Spleen (tissue), 11 donors: Measurements from ENCODE around the gene TNFSF8. TPM values are rescaled to one million over a fixed set of nuclear protein-coding genes. Genes with fewer than 3 reads are reported as not detected.
A peak's percentile ranks its signal among the peaks of the same experiment; 100 is the strongest.

Experiments
- DNase-seq: peaks from one replicate; pipeline ENCODE4 v3.0.0-alpha.2; 2020
- H3K27ac ChIP-seq, 8 donors: fragments of 200-600 bp; sonication (generic) in 7 of 8; 1 replicate in 4 of 8; 2 replicates in 4 of 8; pipeline versions ENCODE4 v1.5.0 to v1.8.0; 2016 to 2021; ENCODE audit warnings: inconsistent platforms in 4 of 8, mild to moderate bottlenecking in 4 of 8, moderate library complexity in 1 of 8
- H3K27me3 ChIP-seq, 7 donors: fragments of 200-600 bp; sonication (generic) in 6 of 7; replicated peaks in 1 of 7; 1 replicate in 4 of 7; 2 replicates in 3 of 7; pipeline versions ENCODE4 v1.5.0 to v1.8.0; 2016 to 2021; ENCODE audit warnings: inconsistent platforms in 3 of 7, mild to moderate bottlenecking in 1 of 7
- H3K36me3 ChIP-seq, 6 donors: fragments of 200-600 bp; sonication (generic) in 5 of 6; 1 replicate in 4 of 6; 2 replicates in 2 of 6; pipeline versions ENCODE4 v1.5.0 to v1.8.0; 2016 to 2021; ENCODE audit warnings: inconsistent platforms in 2 of 6
- H3K4me1 ChIP-seq, 6 donors: fragments of 200-600 bp; sonication (generic) in 5 of 6; 1 replicate in 3 of 6; 2 replicates in 3 of 6; pipeline versions ENCODE4 v1.5.0 to v1.8.0; 2016 to 2021; ENCODE audit warnings: inconsistent platforms in 3 of 6
- H3K4me3 ChIP-seq, 8 donors: fragments of 200-600 bp; sonication (generic) in 7 of 8; 1 replicate in 4 of 8; 2 replicates in 4 of 8; pipeline versions ENCODE4 v1.5.0 to v1.8.0; 2016 to 2021; ENCODE audit warnings: inconsistent platforms in 4 of 8, mild to moderate bottlenecking in 4 of 8, moderate library complexity in 2 of 8
- H3K9me3 ChIP-seq, 8 donors: fragments of 200-600 bp; sonication (generic) in 7 of 8; 1 replicate in 4 of 8; 2 replicates in 4 of 8; pipeline versions ENCODE4 v1.5.0 to v1.8.0; 2016 to 2021; ENCODE audit warnings: inconsistent platforms in 4 of 8
- CTCF ChIP-seq, 11 experiments: fragments of 200-600 bp in 7 of 11; fragments of 450-650 bp in 4 of 11; sonication (generic) in 4 of 11; IDR thresholded peaks in 8 of 11; conservative IDR thresholded peaks in 3 of 11; 1 replicate in 7 of 11; 2 replicates in 4 of 11; pipeline versions ENCODE4 v1.4.0 to v1.8.0; 2016 to 2021; ENCODE audit warnings: antibody characterized with exemption in 11 of 11, inconsistent platforms in 4 of 11, mild to moderate bottlenecking in 1 of 11
- POLR2A ChIP-seq, 3 donors: fragments of 450-650 bp; IDR thresholded peaks; one replicate each; pipeline ENCODE4 v1.5.1; 2017; ENCODE audit warnings: antibody characterized with exemption in 3 of 3, mild to moderate bottlenecking in 1 of 3
- POLR2AphosphoS5 ChIP-seq, 3 donors: sonication (generic); formaldehyde crosslinking; IDR thresholded peaks; one replicate each; pipeline ENCODE4 v1.5.1; 2017; ENCODE audit warnings: antibody characterized with exemption in 3 of 3
- whole genome bisulfite sequencing, 5 donors: extraction: QIAGEN DNeasy Blood & Tissue Kit in 3 of 5; methylation state at CpG; one replicate each; pipeline versions ENCODE4 v1.1.5 to v1.1.7; 2013 to 2018; 5-methylcytosine and 5-hydroxymethylcytosine counted together
- intact Hi-C: fragments of 100-400 bp; cut with DNase I; formaldehyde crosslinking; loops from one replicate; pipeline ENCODE4 v1.15.0; 2023; ENCODE audit warnings: low total_unique reads
- polyA plus RNA-seq, 3 donors: library from polyadenylated mRNA; stranded (reverse); fragments of 200-250 nt; gene quantifications; one replicate each; pipeline ENCODE4 v1.2.1, GENCODE V29; 2013
- total RNA-seq, 7 donors: library from RNA; depleted of rRNA in 3 of 7; stranded (reverse); fragments of >200 nt in 3 of 7; fragmentation: NEBNext Ultra II Directional in 4 of 7; extraction: Animal tissue kit (Norgen Biotek cat#: 25700) in 4 of 7; gene quantifications; one replicate each; pipeline versions ENCODE4 v1.1.0 to v1.2.1, GENCODE V29; 2016 to 2021
- donor health status: healthy with polysubstance abuse.
- donor health status: DM: no; HTN: no; CAD: no; lungs with moderate emphysema.
- donor health status: DM: no; HTN: no; CAD: no.
- donor health status: Bipolar disorder and iron deficiency.
- donor health status: healthy.
- donor health status: DM: no; HTN: no; CAD: no.
- donor health status: DM: yes; HTN: yes; CAD: no.

The TNFSF8 gene
- total and polyA plus RNA-seq, 10 donors = 4.8 to 42.7 (median 15.9) TPM

- H3K27ac ChIP-seq = peak overlapping the region in 5 of 8 donors; percentile 35 to 76 (median 60)
- H3K4me3 ChIP-seq = no peak overlapping the region
- no peak for TF ChIP-seq POLR2A (IDR thresholded peaks at IDR 0.05)
- TF ChIP-seq CTCF (IDR thresholded peaks at IDR 0.05 in 8 of 11, conservative IDR thresholded peaks at IDR 0.05 in 3 of 11) = no peak
- TF ChIP-seq POLR2AphosphoS5 (IDR thresholded peaks at IDR 0.05) = no peak
- peaks cover 0 to 33% (median 0%) of the 10 kb centered on the region in 6 donors for H3K36me3 ChIP-seq
- 57 to 86% (median 67%) methylated on average over 1 of the region's 1 CpG for WGBS, 5 donors
- intact Hi-C loops = loop anchor here (5.0 to 10.0 kb wide), 3 partner anchors 103 to 225 kb away; partner anchors contain the start of gene TEX48
- H3K9me3 ChIP-seq = no peaks in the 10 kb centered on the region
- peaks cover 24 to 72% (median 51%) of the 10 kb centered on the region in 6 donors for H3K4me1 ChIP-seq
- DNase-seq = no peak
- H3K27me3 ChIP-seq = no peaks in the 10 kb centered on the region
Observed at GRCh38 chr9:114909661-114910060, 20.7 kb downstream of the TNFSF8 start.

GRCh38 chr9:114908805-114909448 lies 21.5 kb downstream of the TNFSF8 start:
- 49 to 65% (median 58%) methylated on average over 6 of the region's 6 CpGs for WGBS, 5 donors
- no peak for TF ChIP-seq POLR2A (IDR thresholded peaks at IDR 0.05)
- no peak for TF ChIP-seq POLR2AphosphoS5 (IDR thresholded peaks at IDR 0.05)
- no peak for TF ChIP-seq CTCF (IDR thresholded peaks at IDR 0.05 in 8 of 11, conservative IDR thresholded peaks at IDR 0.05 in 3 of 11)
- peak overlapping the region in 7 of 8 donors; percentile 22 to 76 (median 60) for H3K27ac ChIP-seq
- no peaks in the 10 kb centered on the region for H3K27me3 ChIP-seq
- H3K9me3 ChIP-seq = no peaks in the 10 kb centered on the region
- peaks cover 0 to 32% (median 2%) of the 10 kb centered on the region in 6 donors for H3K36me3 ChIP-seq
- DNase-seq = no peak
- peaks cover 24 to 71% (median 49%) of the 10 kb centered on the region in 6 donors for H3K4me1 ChIP-seq
- no peak overlapping the region for H3K4me3 ChIP-seq
- intact Hi-C loops = loop anchor here (5.0 kb wide), 1 partner anchor 167 kb away; no protein-coding TSS in a partner anchor

DNA sequence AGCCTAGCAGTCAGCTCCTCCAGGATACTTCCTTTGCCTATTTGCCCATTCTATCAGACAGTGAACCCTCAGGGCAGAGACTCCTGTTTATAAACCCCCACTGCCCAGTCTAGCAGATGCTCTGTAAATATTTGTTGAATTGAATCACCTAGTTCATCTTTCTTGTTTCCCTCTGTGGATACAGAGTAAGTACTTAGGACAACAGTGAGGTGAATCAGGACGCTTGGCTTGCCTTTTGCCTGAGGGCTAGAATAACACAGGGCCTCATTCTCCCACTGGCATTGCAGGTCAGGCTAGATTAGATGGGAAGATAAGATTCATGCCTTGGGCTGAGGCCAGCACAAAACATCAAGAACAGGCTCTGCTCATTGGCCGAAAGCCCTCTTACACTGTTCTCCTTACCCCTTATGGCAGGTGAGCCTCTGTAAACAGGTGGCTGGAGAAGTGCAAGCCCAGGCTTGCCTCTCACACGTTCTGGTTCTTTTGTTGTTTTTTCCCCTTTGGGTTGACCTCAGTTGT lies 22.2 kb downstream of the TNFSF8 start:
- no peaks in the 10 kb centered on the region for H3K9me3 ChIP-seq
- 47 to 72% (median 63%) methylated on average over 3 of the region's 3 CpGs for WGBS, 5 donors
- intact Hi-C loops = loop anchor here (5.0 kb wide), 1 partner anchor 166 kb away; no protein-coding TSS in a partner anchor
- H3K27me3 ChIP-seq = no peaks in the 10 kb centered on the region
- peaks cover 24 to 78% (median 49%) of the 10 kb centered on the region in 6 donors for H3K4me1 ChIP-seq
- DNase-seq = no peak
- TF ChIP-seq POLR2AphosphoS5 (IDR thresholded peaks at IDR 0.05) (peak in 1 of 3 donors; percentile 33), CTCF (IDR thresholded peaks at IDR 0.05 in 8 of 11, conservative IDR thresholded peaks at IDR 0.05 in 3 of 11) (peak in 1 of 11 experiments; percentile 4), POLR2A (IDR thresholded peaks at IDR 0.05) (no peak)
- peak overlapping the region in 1 of 8 donors; percentile 15 for H3K4me3 ChIP-seq
- H3K36me3 ChIP-seq = peaks cover 0 to 33% (median 5%) of the 10 kb centered on the region in 6 donors
- H3K27ac ChIP-seq = peak overlapping the region in 7 of 8 donors; percentile 22 to 76 (median 60)
